Lower lobe of right lung (tissue), 2 donors: Measurements from ENCODE around the gene HOXA7. TPM values are rescaled to one million over a fixed set of nuclear protein-coding genes. Genes with fewer than 3 reads are reported as not detected.
A peak's percentile ranks its signal among the peaks of the same experiment; 100 is the strongest.

Experiments
- ATAC-seq, 2 donors: fragments of 200-7000 bp; cut with Tn5 transposase; one replicate each; pipeline ENCODE4 v1.9.1; 2020 to 2022; ENCODE audit warnings: mild to moderate bottlenecking in 2 of 2, moderate library complexity in 2 of 2
- DNase-seq: peaks from one replicate; pipeline ENCODE4 v3.0.0-alpha.2; 2020
- H3K27ac ChIP-seq: fragments of 200-600 bp; one replicate; pipeline ENCODE4 v1.8.0; 2022
- H3K27me3 ChIP-seq: fragments of 200-600 bp; one replicate; pipeline ENCODE4 v1.8.0; 2022; ENCODE audit warnings: low read depth
- H3K36me3 ChIP-seq: fragments of 200-600 bp; one replicate; pipeline ENCODE4 v1.8.0; 2022; ENCODE audit warnings: mild to moderate bottlenecking
- H3K4me1 ChIP-seq: fragments of 200-600 bp; one replicate; pipeline ENCODE4 v1.8.0; 2022
- H3K4me3 ChIP-seq: fragments of 200-600 bp; one replicate; pipeline ENCODE4 v1.8.0; 2022; ENCODE audit warnings: mild to moderate bottlenecking
- H3K9me3 ChIP-seq: fragments of 200-600 bp; one replicate; pipeline ENCODE4 v1.8.0; 2022
- intact Hi-C: fragments of 100-400 bp; cut with DNase I; formaldehyde crosslinking; loops from one replicate; pipeline ENCODE4 v1.11.0; 2022
- total RNA-seq: library from RNA; stranded (reverse); fragmentation: NEBNext Ultra II Directional; extraction: Animal tissue kit (Norgen Biotek cat#: 25700); gene quantifications from one replicate; pipeline ENCODE4 v1.2.1, GENCODE V29; 2021
- TF ChIP-seq, protein P1 (sequence below): fragments of 200-600 bp; IDR thresholded peaks from one replicate; pipeline ENCODE4 v1.8.0; 2022; ENCODE audit warnings: antibody characterized with exemption, mild to moderate bottlenecking
- donor health status: DM: no; HTN: yes; CAD: no; lungs with severe emphysema.

HOXA7 gene
- total RNA-seq, 1 donor from 2014 or later: 2.2 TPM

DNA sequence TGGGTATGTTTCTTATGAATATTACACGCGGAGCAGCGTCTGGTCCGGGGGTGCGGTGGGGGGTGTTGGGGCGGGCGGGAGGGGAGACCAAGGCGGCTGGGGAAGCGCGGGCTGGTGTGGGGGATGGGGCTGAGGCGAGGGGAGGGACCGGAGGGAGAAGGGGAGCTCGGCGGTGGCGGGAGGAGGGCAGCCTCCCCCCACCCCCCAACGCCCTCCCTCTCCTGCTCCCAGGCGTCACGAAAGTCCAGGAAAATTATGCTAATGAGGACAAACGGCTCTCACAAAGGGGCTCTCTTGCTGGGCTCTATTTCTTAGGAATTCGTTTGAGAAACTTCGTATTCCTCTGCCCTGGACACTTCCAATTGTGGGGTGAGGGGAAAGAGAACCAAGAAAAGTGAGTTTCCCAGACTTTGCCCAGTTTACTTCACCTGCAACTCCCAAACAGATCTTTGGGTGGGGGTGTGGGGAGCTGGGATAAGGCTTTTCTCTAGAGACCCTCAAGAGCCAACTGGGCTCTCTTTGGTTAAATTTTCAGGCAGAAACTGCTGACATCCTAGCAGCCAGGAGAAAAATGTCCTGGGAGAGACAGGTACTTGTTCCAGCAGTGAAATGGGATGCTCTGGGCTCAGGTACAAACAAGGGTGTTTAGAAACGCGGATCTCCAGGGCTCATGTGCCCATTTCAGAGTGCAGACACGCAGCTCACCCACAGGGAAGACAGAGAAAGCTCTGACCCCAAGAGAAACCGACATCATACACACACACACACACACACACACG lies 42.3 kb downstream of the HOXA7 start:
- H3K27me3 ChIP-seq: peaks cover 9% of the 10 kb centered on the region

GRCh38 chr7:27112955-27113949 lies 43.2 kb downstream of the HOXA7 start:
- intact Hi-C loops: no loop called here
- Histone ChIP-seq H3K36me3 (no peaks in the 10 kb centered on the region), H3K27ac (peak overlapping the region; percentile 89), H3K27me3 (peaks cover 9% of the 10 kb centered on the region), H3K4me3 (peak overlapping the region; percentile 54), H3K4me1 (peaks cover 34% of the 10 kb centered on the region), H3K9me3 (no peaks in the 10 kb centered on the region)
- TF ChIP-seq, protein P1, sequence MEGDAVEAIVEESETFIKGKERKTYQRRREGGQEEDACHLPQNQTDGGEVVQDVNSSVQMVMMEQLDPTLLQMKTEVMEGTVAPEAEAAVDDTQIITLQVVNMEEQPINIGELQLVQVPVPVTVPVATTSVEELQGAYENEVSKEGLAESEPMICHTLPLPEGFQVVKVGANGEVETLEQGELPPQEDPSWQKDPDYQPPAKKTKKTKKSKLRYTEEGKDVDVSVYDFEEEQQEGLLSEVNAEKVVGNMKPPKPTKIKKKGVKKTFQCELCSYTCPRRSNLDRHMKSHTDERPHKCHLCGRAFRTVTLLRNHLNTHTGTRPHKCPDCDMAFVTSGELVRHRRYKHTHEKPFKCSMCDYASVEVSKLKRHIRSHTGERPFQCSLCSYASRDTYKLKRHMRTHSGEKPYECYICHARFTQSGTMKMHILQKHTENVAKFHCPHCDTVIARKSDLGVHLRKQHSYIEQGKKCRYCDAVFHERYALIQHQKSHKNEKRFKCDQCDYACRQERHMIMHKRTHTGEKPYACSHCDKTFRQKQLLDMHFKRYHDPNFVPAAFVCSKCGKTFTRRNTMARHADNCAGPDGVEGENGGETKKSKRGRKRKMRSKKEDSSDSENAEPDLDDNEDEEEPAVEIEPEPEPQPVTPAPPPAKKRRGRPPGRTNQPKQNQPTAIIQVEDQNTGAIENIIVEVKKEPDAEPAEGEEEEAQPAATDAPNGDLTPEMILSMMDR: no peak
- ATAC-seq (peak; percentile 40 to 53), DNase-seq (peak; percentile 53)

More for the DNA sequence above, 42.3 kb downstream of the HOXA7 start:
- peak overlapping the region; percentile 89 for H3K27ac ChIP-seq
- no peak for DNase-seq
- H3K36me3 ChIP-seq: no peaks in the 10 kb centered on the region
- peaks cover 28% of the 10 kb centered on the region for H3K4me1 ChIP-seq
- peak overlapping the region; percentile 54 for H3K4me3 ChIP-seq
- intact Hi-C loops: no loop called here
- peak; percentile 44 to 52 for ATAC-seq
- H3K9me3 ChIP-seq: no peaks in the 10 kb centered on the region
- TF ChIP-seq, protein P1: no peak

DNA sequence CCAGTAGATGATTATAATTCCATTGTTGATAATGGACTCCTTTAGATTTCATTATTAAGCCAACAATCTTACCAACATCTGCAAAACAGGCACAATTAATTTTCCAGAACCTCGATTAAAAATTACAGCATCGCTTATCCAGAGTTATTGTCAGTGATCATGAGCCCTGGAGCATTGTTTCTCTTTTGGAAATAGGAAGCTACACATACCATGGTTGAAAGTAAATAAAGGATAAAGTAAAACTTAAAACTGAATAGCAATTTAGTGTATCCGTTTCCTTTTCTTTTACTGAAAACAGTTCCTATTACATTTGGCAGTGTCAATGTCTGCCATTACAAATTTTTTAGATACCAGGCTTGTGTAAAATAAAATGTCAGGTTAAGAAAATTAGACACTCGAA lies 44.1 kb downstream of the HOXA7 start:
- peaks cover 14% of the 10 kb centered on the region for H3K27me3 ChIP-seq
- H3K36me3 ChIP-seq: no peaks in the 10 kb centered on the region
- no peaks in the 10 kb centered on the region for H3K9me3 ChIP-seq
- H3K27ac ChIP-seq: peak overlapping the region; percentile 89
- intact Hi-C loops: no loop called here
- ATAC-seq (no peak), DNase-seq (no peak)
- H3K4me1 ChIP-seq: peaks cover 34% of the 10 kb centered on the region
- TF ChIP-seq, protein P1: no peak
- H3K4me3 ChIP-seq: peak overlapping the region; percentile 54

DNA sequence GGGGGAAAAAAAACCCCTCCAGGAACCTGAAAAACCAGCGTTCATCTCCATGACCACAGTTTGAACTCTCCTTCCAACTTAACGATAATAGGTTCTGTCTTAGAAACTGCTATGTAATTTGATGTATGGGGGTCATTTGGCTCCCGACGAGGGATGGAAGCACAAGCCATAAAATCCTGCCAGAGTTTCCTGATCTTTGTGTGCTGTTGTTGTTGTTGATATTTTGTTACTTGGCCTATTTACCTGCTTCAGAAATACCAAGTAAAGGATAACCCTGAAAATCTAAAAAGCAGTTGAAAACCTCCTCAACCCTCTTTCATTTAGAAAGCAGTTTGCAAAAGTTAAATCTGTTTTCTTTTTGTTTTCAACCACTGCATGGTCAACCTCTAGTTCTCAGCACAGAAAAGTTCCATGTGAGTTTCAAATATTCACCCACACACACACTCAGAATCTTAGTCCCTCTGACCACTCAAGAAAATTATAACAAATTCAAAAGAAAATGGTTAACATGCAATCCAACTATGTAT lies 44.7 kb downstream of the HOXA7 start:
- H3K4me1 ChIP-seq: peaks cover 34% of the 10 kb centered on the region
- no peaks in the 10 kb centered on the region for H3K9me3 ChIP-seq
- H3K27ac ChIP-seq: peak overlapping the region; percentile 89
- H3K4me3 ChIP-seq: peak overlapping the region; percentile 54
- TF ChIP-seq, protein P1: no peak
- H3K36me3 ChIP-seq: no peaks in the 10 kb centered on the region
- DNase-seq: no peak
- peaks cover 16% of the 10 kb centered on the region for H3K27me3 ChIP-seq
- ATAC-seq: no peak
- intact Hi-C loops: no loop called here

GRCh38 chr7:27111042-27111750 lies 45.3 kb downstream of the HOXA7 start:
- no peaks in the 10 kb centered on the region for H3K9me3 ChIP-seq
- no peaks in the 10 kb centered on the region for H3K36me3 ChIP-seq
- intact Hi-C loops: no loop called here
- DNase-seq (no peak), ATAC-seq (no peak)
- TF ChIP-seq, protein P1: no peak
- H3K27me3 ChIP-seq: peaks cover 22% of the 10 kb centered on the region
- H3K4me1 ChIP-seq: peaks cover 34% of the 10 kb centered on the region
- H3K27ac ChIP-seq: peak overlapping the region; percentile 89
- peak overlapping the region; percentile 28 for H3K4me3 ChIP-seq
